ENCODE data around the gene PC.
"Not testable (repeated sequence)": the region's sequence is repeated elsewhere in the genome, so short reads cannot be mapped to it uniquely, and the experiment has no call there.

PC gene

GRCh38 chr11:66800720-66801428, 157.3 kb downstream of the PC start:
- TF ChIP-seq POU2F2 (IDR thresholded peaks at IDR 0.05; ENCODE audit: low read depth, low read length) (no peak), POLR2A (IDR thresholded peaks at IDR 0.05; ENCODE audit: low read depth, low read length) (no peak), TAF1 (IDR thresholded peaks at IDR 0.05; ENCODE audit: low read depth, low read length) (no peak), POLR2AphosphoS5 (IDR thresholded peaks at IDR 0.05; ENCODE audit: low read depth, low read length) (no peak), PAX5 (IDR thresholded peaks at IDR 0.05; ENCODE audit: insufficient read depth, low read length, severe bottlenecking) (no peak)
- DNase-seq (ENCODE audit: insufficient read length, low spot score): peak; percentile 1
- peak; percentile 86 for FAIRE-seq

GRCh38 chr11:66799815-66800214, 158.4 kb downstream of the PC start:
- DNase-seq (ENCODE audit: insufficient read length, low spot score): not testable (repeated sequence)

More at GRCh38 chr11:66799815-66800214, 158.4 kb downstream of the PC start:
- FAIRE-seq: not testable (repeated sequence)

Data from GM12891 (cell line).